Measurements from ENCODE around the gene SPN. TPM values are rescaled to one million over a fixed set of nuclear protein-coding genes. Genes with fewer than 3 reads are reported as not detected.

The SPN gene
- total RNA-seq, 4 donors from 2014 or later, result 4.0 to 5.7 (median 4.7) TPM

DNA sequence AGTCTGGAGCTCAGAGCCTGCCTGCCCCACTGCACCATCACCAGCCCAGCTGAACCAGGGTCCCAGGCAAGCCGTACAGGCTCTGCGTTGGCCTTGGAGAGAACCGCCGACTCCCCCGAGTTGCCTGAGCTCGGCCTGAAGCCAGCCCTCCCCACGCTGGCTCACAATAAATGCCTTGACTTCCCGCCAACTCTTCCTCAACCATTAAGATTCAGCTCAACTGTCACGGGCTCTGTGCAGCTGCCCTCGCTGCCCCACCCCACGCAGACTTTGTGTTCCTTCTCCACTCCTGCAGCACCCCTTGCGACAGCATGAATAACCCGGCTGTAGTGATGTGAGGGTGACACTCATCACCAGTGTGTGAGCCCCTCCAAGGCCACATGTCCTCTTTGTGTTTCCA lies 11.1 kb downstream of the SPN start:
- no peak for DNase-seq (ENCODE audit: low spot score in 2 of 2)
- WGBS, 2 donors, result 10 to 18% methylated on average over 13 of the region's 13 CpGs
- no peak overlapping the region for H3K4me3 ChIP-seq (ENCODE audit: low read depth, poor library complexity, severe bottlenecking)
- intact Hi-C loops (cut with DNase I; ENCODE audit: low total_unique reads), result no loop called here
- TF ChIP-seq POLR2A (IDR thresholded peaks at IDR 0.05) (no peak), CTCF (IDR thresholded peaks at IDR 0.05) (no peak)

DNA sequence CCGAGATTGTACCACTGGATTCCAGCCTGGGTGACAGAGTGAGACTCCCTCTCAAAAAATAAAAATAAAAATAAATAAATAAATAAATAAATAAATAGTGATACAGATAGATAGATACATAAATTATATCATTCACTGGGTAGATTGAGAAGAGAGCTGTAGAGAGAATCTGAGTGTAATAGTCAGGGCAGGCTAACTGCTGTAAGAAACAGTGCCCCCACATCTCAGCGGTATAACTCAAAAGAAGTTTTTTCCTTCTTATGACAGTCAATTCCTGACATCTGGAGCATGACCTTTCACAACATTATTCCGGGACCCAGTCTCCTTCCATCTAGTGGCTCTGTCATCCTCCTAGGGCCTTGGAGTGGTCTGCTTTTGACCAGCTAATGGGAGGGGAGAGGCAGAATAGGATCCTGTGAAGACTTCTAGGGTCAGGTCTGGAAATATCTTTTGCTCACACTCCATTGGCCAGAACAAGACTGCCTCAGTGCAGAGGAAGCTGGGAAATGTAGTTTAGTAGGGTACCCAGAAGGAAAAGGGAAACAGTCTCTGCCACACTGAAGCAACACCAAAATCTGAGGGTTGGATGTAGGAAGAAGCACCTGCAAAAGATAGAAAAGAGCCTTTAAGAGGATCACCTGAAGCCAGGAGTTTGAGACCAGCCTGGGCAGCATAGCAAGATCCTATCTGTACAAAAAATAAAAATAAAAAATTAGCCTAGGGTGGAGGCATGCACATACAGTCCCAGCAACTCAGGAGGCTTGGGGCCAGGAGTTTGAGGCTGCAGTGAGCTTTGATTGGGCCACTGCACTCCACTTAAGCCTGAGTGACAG lies 13.0 kb downstream of the SPN start:
- 63 to 64% methylated on average over 3 of the region's 3 CpGs for WGBS, 2 donors
- DNase-seq (ENCODE audit: low spot score in 2 of 2), result no peak
- TF ChIP-seq CTCF (IDR thresholded peaks at IDR 0.05) (no peak), POLR2A (IDR thresholded peaks at IDR 0.05) (no peak)
- no peak overlapping the region for H3K4me3 ChIP-seq (ENCODE audit: low read depth, poor library complexity, severe bottlenecking)
- intact Hi-C loops (cut with DNase I; ENCODE audit: low total_unique reads), result no loop called here

DNA sequence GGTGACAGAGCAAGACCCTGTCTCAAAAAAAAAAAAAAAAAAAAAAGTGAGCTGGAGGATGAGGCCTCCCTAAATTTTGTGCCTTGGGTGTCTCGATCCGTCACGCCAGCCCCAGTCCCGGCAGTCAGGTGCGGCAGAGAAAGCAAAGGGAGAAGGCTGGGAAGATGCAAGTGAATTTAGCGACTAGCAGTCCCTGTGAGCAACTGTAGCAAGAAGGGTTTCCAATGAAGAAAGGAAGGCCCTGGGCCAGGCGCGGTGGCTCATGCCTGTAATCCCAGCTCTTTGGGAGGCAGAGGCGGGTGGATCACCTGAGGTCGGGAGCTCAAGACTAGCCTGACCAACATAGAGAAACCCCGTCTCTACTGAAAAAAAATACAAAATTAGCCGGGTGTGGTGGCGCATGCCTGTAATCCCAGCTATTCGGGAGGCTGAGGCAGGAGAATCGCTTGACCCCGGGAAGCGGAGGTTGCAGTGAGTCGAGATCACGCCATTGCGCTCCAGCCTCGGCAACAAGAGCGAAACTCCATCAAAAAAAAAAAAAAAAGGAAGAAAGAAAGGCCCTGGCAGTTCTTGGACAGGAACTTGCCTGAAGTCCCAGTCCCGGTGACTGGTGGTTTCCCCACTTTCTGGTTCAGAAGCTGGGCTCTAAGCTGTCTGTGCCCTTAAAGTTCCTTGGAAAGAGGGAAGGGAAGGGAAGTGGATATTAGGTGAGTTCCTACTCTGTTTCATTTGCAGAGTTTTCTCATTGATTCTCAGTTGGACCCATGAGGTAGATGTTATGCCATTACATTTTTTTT lies 14.1 kb downstream of the SPN start:
- TF ChIP-seq CTCF (IDR thresholded peaks at IDR 0.05) (no peak), POLR2A (IDR thresholded peaks at IDR 0.05) (no peak)
- no peak overlapping the region for H3K4me3 ChIP-seq (ENCODE audit: low read depth, poor library complexity, severe bottlenecking)
- no peak for DNase-seq (ENCODE audit: low spot score in 2 of 2)
- WGBS, 2 donors, result 84 to 90% methylated on average over 23 of the region's 23 CpGs
- intact Hi-C loops (cut with DNase I; ENCODE audit: low total_unique reads), result no loop called here

DNA sequence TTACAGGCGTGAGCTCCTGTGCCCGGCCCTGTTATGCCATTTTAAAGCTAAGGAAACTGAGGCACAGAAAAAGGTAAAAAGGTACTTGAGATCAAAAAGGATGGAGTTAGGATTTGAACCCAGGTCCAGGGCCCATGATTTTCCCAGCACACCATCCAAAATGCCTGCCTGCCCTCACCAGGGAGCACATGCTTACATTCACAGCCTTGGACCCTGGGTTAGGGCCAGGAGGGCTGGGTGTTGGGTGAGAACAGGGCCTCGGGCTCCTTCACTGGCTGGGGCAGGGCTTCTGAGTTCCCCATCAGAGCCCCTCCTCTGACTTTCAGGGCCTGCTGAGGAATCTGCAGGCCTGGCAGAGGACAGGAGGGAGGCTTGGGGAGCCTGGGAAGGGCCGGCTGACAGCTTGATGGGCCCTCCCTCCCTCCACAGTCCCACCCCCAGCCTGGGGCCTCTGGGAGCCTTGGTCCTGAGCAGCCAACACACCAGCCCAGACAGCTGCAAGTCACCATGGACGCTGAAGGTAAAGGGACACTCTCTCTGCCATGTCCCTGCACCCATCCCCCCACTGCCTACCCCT lies 15.7 kb downstream of the SPN start, which contains the start of gene QPRT:
Gene QPRT, plus strand, starts transcription at position 490 of the 577 bp plus-strand sequence. Its CDS starts 18 bp downstream, at position 508.
- DNase-seq (ENCODE audit: low spot score in 2 of 2), result no peak
- no peak for TF ChIP-seq CTCF (IDR thresholded peaks at IDR 0.05)
- TF ChIP-seq POLR2A (IDR thresholded peaks at IDR 0.05), result no peak
- WGBS, 2 donors, result 51 to 61% methylated on average over 5 of the region's 5 CpGs
- H3K4me3 ChIP-seq (ENCODE audit: low read depth, poor library complexity, severe bottlenecking), result no peak within 1 kb of the TSS
- intact Hi-C loops (cut with DNase I; ENCODE audit: low total_unique reads), result no loop called here

DNA sequence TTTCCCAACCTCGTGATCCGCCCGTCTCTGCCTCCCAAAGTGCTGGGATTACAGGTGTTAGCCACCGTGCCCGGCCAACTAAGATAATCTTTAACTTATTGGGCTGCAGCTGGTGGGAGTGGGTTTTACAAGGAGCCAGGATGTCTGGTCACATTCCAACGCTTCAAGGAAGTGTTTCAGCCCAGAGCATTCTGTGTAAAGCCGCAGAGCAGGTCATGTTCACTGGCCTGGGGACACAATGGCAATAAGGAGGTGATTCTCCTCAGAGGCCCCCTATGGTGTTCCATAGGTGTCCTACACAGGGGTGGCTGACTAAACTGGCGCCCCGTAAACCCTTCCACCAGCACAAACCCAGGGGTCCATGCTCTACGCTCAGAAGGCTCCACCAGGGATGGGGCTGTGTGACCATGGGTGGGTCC lies 17.1 kb downstream of the SPN start:
- no peak overlapping the region for H3K4me3 ChIP-seq (ENCODE audit: low read depth, poor library complexity, severe bottlenecking)
- 56 to 60% methylated on average over 10 of the region's 10 CpGs for WGBS, 2 donors
- intact Hi-C loops (cut with DNase I; ENCODE audit: low total_unique reads), result no loop called here
- TF ChIP-seq CTCF (IDR thresholded peaks at IDR 0.05), result no peak
- DNase-seq (ENCODE audit: low spot score in 2 of 2), result no peak
